SK-N-SH (cell line): ENCODE measurements around the gene LHX6. TPM values are rescaled to one million over a fixed set of nuclear protein-coding genes. Genes with fewer than 3 reads are reported as not detected.

Experiments used
- CTCF ChIA-PET: fragments of 300-600, 350-600 bp; formaldehyde crosslinking; extraction: SDS; loops from one replicate; lab custom pipeline; 2021; lab: Yijun Ruan, JAX
- POLR2A ChIA-PET: fragments of 350-600 bp; sonication (Branson Sonifier 250); formaldehyde crosslinking; extraction: SDS; loops from one replicate; lab custom pipeline; 2020; ENCODE audit warnings: antibody characterized with exemption, inconsistent platforms; lab: Yijun Ruan, JAX
- DNase-seq: peaks from one replicate; pipeline ENCODE4 v3.0.0; 2012
- H2AFZ ChIP-seq: fragments of 200-600 bp; sonication (generic); 2 replicates; pipeline ENCODE4 v1.8.1; 2016; ENCODE audit warnings: antibody characterized with exemption, mild to moderate bottlenecking, low read depth
- H3F3A ChIP-seq: fragments of 200-600 bp; sonication (generic); replicated peaks from 2 replicates; pipeline ENCODE3; 2016; ENCODE audit warnings: antibody characterized with exemption, mild to moderate bottlenecking; ENCODE audit not compliant: insufficient read depth
- H3K27ac ChIP-seq, 2 experiments: fragments of 200-500 bp in 1 of 2; fragments of 200-600 bp in 1 of 2; sonication (Bioruptor generic) in 1 of 2; sonication (generic), shearing (Covaris generic) in 1 of 2; 2 replicates each; pipeline versions ENCODE4 v1.5.1 to v1.6.1; 2014 to 2016; ENCODE audit warnings: low read depth in 2 of 2, inconsistent platforms in 1 of 2, low read length in 1 of 2, mild to moderate bottlenecking in 1 of 2, mixed read lengths in 1 of 2
- H3K27me3 ChIP-seq: fragments of 200-600 bp; sonication (generic), shearing (Covaris generic); 2 replicates; pipeline ENCODE4 v1.6.1; 2016; ENCODE audit warnings: mixed run types; ENCODE audit not compliant: insufficient read depth
- H3K36me3 ChIP-seq, 2 experiments: fragments of 200-500 bp in 1 of 2; fragments of 200-600 bp in 1 of 2; sonication (Bioruptor generic) in 1 of 2; sonication (generic) in 1 of 2; replicated peaks in 1 of 2; 2 replicates each; pipeline versions ENCODE3 to v1.5.1; 2014 to 2016; ENCODE audit warnings: low read length in 1 of 2, mild to moderate bottlenecking in 1 of 2; ENCODE audit not compliant: insufficient read depth in 2 of 2, control insufficient read depth in 1 of 2
- H3K4me1 ChIP-seq, 2 experiments: fragments of 200-500 bp in 1 of 2; fragments of 200-600 bp in 1 of 2; sonication (Bioruptor generic) in 1 of 2; sonication (generic), shearing (Covaris generic) in 1 of 2; 2 replicates each; pipeline versions ENCODE4 v1.5.1 to v1.6.1; 2014 to 2016; ENCODE audit warnings: low read depth in 1 of 2, low read length in 1 of 2, mixed run types in 1 of 2; ENCODE audit not compliant: insufficient read depth in 2 of 2, control insufficient read depth in 1 of 2
- H3K4me2 ChIP-seq: fragments of 200-600 bp; sonication (generic), shearing (Covaris generic); 2 replicates; pipeline ENCODE4 v1.6.1; 2017; ENCODE audit warnings: mixed run types
- H3K4me3 ChIP-seq, 2 experiments: fragments of 200-500 bp in 1 of 2; fragments of 200-600 bp in 1 of 2; sonication (Bioruptor generic) in 1 of 2; sonication (generic), shearing (Covaris generic) in 1 of 2; 2 replicates each; pipeline versions ENCODE4 v1.5.1 to v1.8.1; 2014 to 2016; ENCODE audit warnings: low read depth in 2 of 2, inconsistent platforms in 1 of 2, low read length in 1 of 2, mild to moderate bottlenecking in 1 of 2, mixed read lengths in 1 of 2, moderate library complexity in 1 of 2
- H3K79me2 ChIP-seq: fragments of 200-600 bp; sonication (generic); 2 replicates; pipeline ENCODE4 v1.8.1; 2017; ENCODE audit warnings: mild to moderate bottlenecking; ENCODE audit not compliant: insufficient read depth
- H3K9ac ChIP-seq: fragments of 200-600 bp; sonication (generic); 2 replicates; pipeline ENCODE4 v1.6.1; 2017; ENCODE audit warnings: mixed run types
- H3K9me2 ChIP-seq: fragments of 200-600 bp; sonication (generic); 2 replicates; pipeline ENCODE4 v1.6.1; 2017; ENCODE audit warnings: mixed run types
- H3K9me3 ChIP-seq: fragments of 200-600 bp; sonication (generic); 2 replicates; pipeline ENCODE4 v1.6.1; 2017; ENCODE audit warnings: mixed run types, mild to moderate bottlenecking, moderate library complexity
- H4K20me1 ChIP-seq: fragments of 200-600 bp; sonication (generic); 2 replicates; pipeline ENCODE4 v1.6.1; 2017; ENCODE audit warnings: mild to moderate bottlenecking, mixed run types; ENCODE audit not compliant: insufficient read depth
- CHD2 ChIP-seq: fragments of 150-350 bp; IDR thresholded peaks from 2 replicates; pipeline ENCODE4 v1.6.1; 2018; ENCODE audit warnings: low read length; ENCODE audit not compliant: partially characterized antibody
- EZH2phosphoT487 ChIP-seq: fragments of 200-600 bp; sonication (generic); IDR thresholded peaks from 2 replicates; pipeline ENCODE4 v1.6.1; 2017; ENCODE audit warnings: low read depth, mixed run types, mild to moderate bottlenecking, antibody characterized with exemption, moderate library complexity, borderline replicate concordance
- JUND ChIP-seq: IDR thresholded peaks from 2 replicates; pipeline ENCODE4 v1.4.0; 2012
- MEF2A ChIP-seq: IDR thresholded peaks from 2 replicates; pipeline ENCODE4 v1.4.0; 2012; ENCODE audit warnings: low read depth, borderline replicate concordance
- NRF1 ChIP-seq: IDR thresholded peaks from 2 replicates; pipeline ENCODE4 v1.6.1; 2012; ENCODE audit warnings: low read depth, mild to moderate bottlenecking, low read length
- PBX3 ChIP-seq: IDR thresholded peaks from 2 replicates; pipeline ENCODE4; 2012
- RAD21 ChIP-seq: IDR thresholded peaks from 2 replicates; pipeline ENCODE4 v1.6.1; 2012; ENCODE audit warnings: mild to moderate bottlenecking, low read length
- RCOR1 ChIP-seq: fragments of 150-350 bp; IDR thresholded peaks from 2 replicates; pipeline ENCODE4 v1.6.1; 2017; ENCODE audit warnings: antibody characterized with exemption, low read length
- RFX5 ChIP-seq: IDR thresholded peaks from 2 replicates; pipeline ENCODE4 v1.6.1; 2012; ENCODE audit warnings: mild to moderate bottlenecking, improper control_type of control experiment, low read length
- RXRA ChIP-seq: IDR thresholded peaks from 2 replicates; pipeline ENCODE4 v1.4.0; 2012; ENCODE audit warnings: low read depth, mild to moderate bottlenecking, borderline replicate concordance
- SIN3A ChIP-seq: IDR thresholded peaks from 2 replicates; pipeline ENCODE4 v1.6.1; 2012; ENCODE audit warnings: low read depth, mild to moderate bottlenecking, low read length, moderate library complexity, borderline replicate concordance
- SMC3 ChIP-seq: IDR thresholded peaks from 2 replicates; pipeline ENCODE4 v1.6.1; 2012; ENCODE audit warnings: low read depth, low read length, improper control_type of control experiment
- TEAD4 ChIP-seq: IDR thresholded peaks from 2 replicates; pipeline ENCODE4 v1.4.0; 2012; ENCODE audit warnings: mild to moderate bottlenecking, borderline replicate concordance; ENCODE audit not compliant: insufficient read depth
- YY1 ChIP-seq: IDR thresholded peaks from 2 replicates; pipeline ENCODE4 v1.4.0; 2012; ENCODE audit warnings: low read depth, mild to moderate bottlenecking
- WGBS: methylation state at CpG from one replicate; pipeline ENCODE4 v1.1.6; 2017; ENCODE audit warnings: low lambda C conversion rate; 5-methylcytosine and 5-hydroxymethylcytosine counted together
- polyA plus RNA-seq, 3 experiments: library from polyadenylated mRNA; depleted of rRNA; stranded (reverse); fragments of >200 nt; gene quantifications; 2 replicates each; pipeline ENCODE4 v1.2.3, GENCODE V29; 2012
- TF ChIP-seq, protein P1 (sequence below): IDR thresholded peaks from 2 replicates; pipeline ENCODE4 v1.4.0; 2012; ENCODE audit warnings: low read depth, borderline replicate concordance
- TF ChIP-seq, protein P2 (sequence below): IDR thresholded peaks from 2 replicates; pipeline ENCODE4 v1.4.0; 2012; ENCODE audit warnings: low read depth
- TF ChIP-seq, protein P3 (sequence below): fragments of 200-600 bp; sonication (generic); IDR thresholded peaks from 2 replicates; pipeline ENCODE4 v1.6.1; 2017; ENCODE audit warnings: antibody characterized with exemption, mild to moderate bottlenecking, moderate library complexity
- TF ChIP-seq, protein P4 (sequence below): IDR thresholded peaks from 2 replicates; pipeline ENCODE4 v1.4.0; 2012; ENCODE audit warnings: low read depth, borderline replicate concordance

LHX6 gene
- polyA plus RNA-seq, 1 of the 3 experiments (the other 2 are of a cell fraction): 0.02 TPM

- H3K27me3 ChIP-seq: peaks cover 15% of the 10 kb centered on the region; the same call in 1 of the 2 replicates
Measured at GRCh38 chr9:122168356-122168755, 60.4 kb downstream of the LHX6 start.

More at GRCh38 chr9:122168356-122168755, 60.4 kb downstream of the LHX6 start:
- Histone ChIP-seq H3K9ac (no peak overlapping the region), H3K4me3 (no peak overlapping the region), H3F3A (no peaks in the 10 kb centered on the region), H3K27ac (no peak overlapping the region), H3K9me3 (no peaks in the 10 kb centered on the region), H3K36me3 (no peaks in the 10 kb centered on the region), H3K4me2 (no peak overlapping the region), H3K9me2 (no peaks in the 10 kb centered on the region), H3K4me1 (no peaks in the 10 kb centered on the region), H4K20me1 (no peaks in the 10 kb centered on the region), H2AFZ (no peak overlapping the region), H3K79me2 (no peaks in the 10 kb centered on the region)
- CTCF ChIA-PET: interaction anchor here (2.2 kb wide), 1 partner anchor 43 kb away, joined by 6 read pairs; no protein-coding TSS in a partner anchor
- WGBS: 20% methylated on average over 3 of the region's 3 CpGs
- POLR2A ChIA-PET: no interaction called here
- no peak for DNase-seq
- TF ChIP-seq RCOR1: no peak
- no peak for TF ChIP-seq YY1
- no peak for TF ChIP-seq MEF2A
- no peak for TF ChIP-seq EZH2phosphoT487
- TF ChIP-seq CHD2: no peak
- TF ChIP-seq, protein P1, sequence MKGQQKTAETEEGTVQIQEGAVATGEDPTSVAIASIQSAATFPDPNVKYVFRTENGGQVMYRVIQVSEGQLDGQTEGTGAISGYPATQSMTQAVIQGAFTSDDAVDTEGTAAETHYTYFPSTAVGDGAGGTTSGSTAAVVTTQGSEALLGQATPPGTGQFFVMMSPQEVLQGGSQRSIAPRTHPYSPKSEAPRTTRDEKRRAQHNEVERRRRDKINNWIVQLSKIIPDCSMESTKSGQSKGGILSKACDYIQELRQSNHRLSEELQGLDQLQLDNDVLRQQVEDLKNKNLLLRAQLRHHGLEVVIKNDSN: no peak
- no peak for TF ChIP-seq SIN3A
- TF ChIP-seq, protein P2, sequence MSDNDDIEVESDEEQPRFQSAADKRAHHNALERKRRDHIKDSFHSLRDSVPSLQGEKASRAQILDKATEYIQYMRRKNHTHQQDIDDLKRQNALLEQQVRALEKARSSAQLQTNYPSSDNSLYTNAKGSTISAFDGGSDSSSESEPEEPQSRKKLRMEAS: no peak
- TF ChIP-seq, protein P3, sequence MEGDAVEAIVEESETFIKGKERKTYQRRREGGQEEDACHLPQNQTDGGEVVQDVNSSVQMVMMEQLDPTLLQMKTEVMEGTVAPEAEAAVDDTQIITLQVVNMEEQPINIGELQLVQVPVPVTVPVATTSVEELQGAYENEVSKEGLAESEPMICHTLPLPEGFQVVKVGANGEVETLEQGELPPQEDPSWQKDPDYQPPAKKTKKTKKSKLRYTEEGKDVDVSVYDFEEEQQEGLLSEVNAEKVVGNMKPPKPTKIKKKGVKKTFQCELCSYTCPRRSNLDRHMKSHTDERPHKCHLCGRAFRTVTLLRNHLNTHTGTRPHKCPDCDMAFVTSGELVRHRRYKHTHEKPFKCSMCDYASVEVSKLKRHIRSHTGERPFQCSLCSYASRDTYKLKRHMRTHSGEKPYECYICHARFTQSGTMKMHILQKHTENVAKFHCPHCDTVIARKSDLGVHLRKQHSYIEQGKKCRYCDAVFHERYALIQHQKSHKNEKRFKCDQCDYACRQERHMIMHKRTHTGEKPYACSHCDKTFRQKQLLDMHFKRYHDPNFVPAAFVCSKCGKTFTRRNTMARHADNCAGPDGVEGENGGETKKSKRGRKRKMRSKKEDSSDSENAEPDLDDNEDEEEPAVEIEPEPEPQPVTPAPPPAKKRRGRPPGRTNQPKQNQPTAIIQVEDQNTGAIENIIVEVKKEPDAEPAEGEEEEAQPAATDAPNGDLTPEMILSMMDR: no peak
- no peak for TF ChIP-seq TEAD4
- no peak for TF ChIP-seq PBX3
- TF ChIP-seq, protein P4, sequence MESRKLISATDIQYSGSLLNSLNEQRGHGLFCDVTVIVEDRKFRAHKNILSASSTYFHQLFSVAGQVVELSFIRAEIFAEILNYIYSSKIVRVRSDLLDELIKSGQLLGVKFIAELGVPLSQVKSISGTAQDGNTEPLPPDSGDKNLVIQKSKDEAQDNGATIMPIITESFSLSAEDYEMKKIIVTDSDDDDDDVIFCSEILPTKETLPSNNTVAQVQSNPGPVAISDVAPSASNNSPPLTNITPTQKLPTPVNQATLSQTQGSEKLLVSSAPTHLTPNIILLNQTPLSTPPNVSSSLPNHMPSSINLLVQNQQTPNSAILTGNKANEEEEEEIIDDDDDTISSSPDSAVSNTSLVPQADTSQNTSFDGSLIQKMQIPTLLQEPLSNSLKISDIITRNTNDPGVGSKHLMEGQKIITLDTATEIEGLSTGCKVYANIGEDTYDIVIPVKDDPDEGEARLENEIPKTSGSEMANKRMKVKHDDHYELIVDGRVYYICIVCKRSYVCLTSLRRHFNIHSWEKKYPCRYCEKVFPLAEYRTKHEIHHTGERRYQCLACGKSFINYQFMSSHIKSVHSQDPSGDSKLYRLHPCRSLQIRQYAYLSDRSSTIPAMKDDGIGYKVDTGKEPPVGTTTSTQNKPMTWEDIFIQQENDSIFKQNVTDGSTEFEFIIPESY: no peak
- TF ChIP-seq RXRA: no peak
- TF ChIP-seq SMC3: no peak
- TF ChIP-seq RFX5: no peak
- TF ChIP-seq RAD21: no peak
- TF ChIP-seq NRF1: no peak
- no peak for TF ChIP-seq JUND
